MM.1S (cell line): ENCODE measurements around the gene PSMD6.
A peak's percentile ranks its signal among the peaks of the same experiment; 100 is the strongest.

ENCODE experiments used
- DNase-seq: peaks from one replicate; pipeline ENCODE4 v3.0.0-alpha.2; 2015
- H2AFZ ChIP-seq: fragments of 300-600 bp; sonication (generic); 2 replicates; pipeline ENCODE4 v1.6.0; 2016; ENCODE audit warnings: antibody characterized with exemption, low read length
- H3F3A ChIP-seq: fragments of 300-600 bp; sonication (generic); 2 replicates; pipeline ENCODE4 v1.6.1; 2016; ENCODE audit warnings: mild to moderate bottlenecking, antibody characterized with exemption, low read length, moderate library complexity, mixed read lengths; ENCODE audit not compliant: insufficient read depth
- H3K27ac ChIP-seq: fragments of 300-600 bp; sonication (generic); 2 replicates; pipeline ENCODE4 v1.5.1; 2016; ENCODE audit warnings: mild to moderate bottlenecking, low read length
- H3K27me3 ChIP-seq: fragments of 300-600 bp; sonication (generic); replicated peaks from 2 replicates; pipeline ENCODE4 v1.6.0; 2016; ENCODE audit warnings: low read length; ENCODE audit not compliant: insufficient read depth
- H3K36me3 ChIP-seq: fragments of 300-600 bp; sonication (generic); replicated peaks from 2 replicates; pipeline ENCODE4 v1.6.1; 2016; ENCODE audit warnings: mild to moderate bottlenecking, low read length, mixed read lengths; ENCODE audit not compliant: insufficient read depth
- H3K4me1 ChIP-seq: fragments of 300-600 bp; sonication (generic); 2 replicates; pipeline ENCODE4 v1.6.1; 2016; ENCODE audit warnings: low read length, mixed read lengths
- H3K4me2 ChIP-seq: fragments of 300-600 bp; sonication (generic); 2 replicates; pipeline ENCODE4 v1.6.0; 2016; ENCODE audit warnings: low read depth, low read length
- H3K4me3 ChIP-seq: fragments of 300-600 bp; sonication (generic); 2 replicates; pipeline ENCODE4 v1.5.1; 2016; ENCODE audit warnings: low read length, mixed read lengths
- H3K79me2 ChIP-seq: fragments of 300-600 bp; sonication (generic); 2 replicates; pipeline ENCODE4 v1.6.1; 2016; ENCODE audit warnings: mixed run types, low read length, mixed read lengths
- H3K9ac ChIP-seq: fragments of 300-600 bp; sonication (generic); 2 replicates; pipeline ENCODE4 v1.6.1; 2016; ENCODE audit warnings: low read length, mixed read lengths
- H3K9me2 ChIP-seq: fragments of 300-600 bp; sonication (generic); replicated peaks from 2 replicates; pipeline ENCODE4 v1.6.1; 2016; ENCODE audit warnings: mild to moderate bottlenecking, low read length, mixed read lengths; ENCODE audit not compliant: insufficient read depth
- H3K9me3 ChIP-seq: fragments of 300-600 bp; sonication (generic); replicated peaks from 2 replicates; pipeline ENCODE4 v1.6.1; 2016; ENCODE audit warnings: mild to moderate bottlenecking, low read length, mixed read lengths; ENCODE audit not compliant: insufficient read depth
- H4K20me1 ChIP-seq: fragments of 300-600 bp; sonication (generic); 2 replicates; pipeline ENCODE4 v1.6.1; 2016; ENCODE audit warnings: mild to moderate bottlenecking, low read length, moderate library complexity, mixed read lengths; ENCODE audit not compliant: insufficient read depth
- EZH2 ChIP-seq: fragments of 300-600 bp; sonication (generic); optimal IDR thresholded peaks from 2 replicates; pipeline ENCODE3; 2017; ENCODE audit warnings: low read depth, mild to moderate bottlenecking, antibody characterized with exemption, low read length, mixed read lengths
- EZH2phosphoT487 ChIP-seq: fragments of 300-600 bp; sonication (generic); IDR thresholded peaks from 2 replicates; pipeline ENCODE4 v1.6.1; 2018; ENCODE audit warnings: antibody characterized with exemption, low read length
- TF ChIP-seq, protein P1 (sequence below): fragments of 300-600 bp; sonication (generic); IDR thresholded peaks from 2 replicates; pipeline ENCODE4 v1.5.1; 2016; ENCODE audit warnings: antibody characterized with exemption, low read length, mixed read lengths

Gene PSMD6

DNA sequence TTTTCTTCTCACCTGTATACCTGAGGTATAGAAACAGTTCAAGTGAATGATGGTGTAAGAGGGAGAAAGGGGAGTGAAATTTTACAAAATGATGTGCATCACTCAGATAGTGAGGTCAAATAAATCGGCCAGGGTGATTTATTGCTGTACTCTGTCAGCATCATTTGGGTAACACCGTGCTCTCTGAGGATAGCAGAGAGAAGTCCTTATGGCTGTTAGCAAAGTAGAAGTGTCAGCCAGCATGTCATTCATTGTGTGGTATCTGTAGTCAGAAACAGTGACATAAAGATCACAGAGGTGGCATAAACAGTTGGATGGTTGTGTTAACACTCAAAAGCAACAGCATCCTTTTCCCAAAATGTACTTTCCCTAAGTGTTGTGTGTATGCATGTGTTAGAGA is 53.4 kb downstream of the PSMD6 start:
- Histone ChIP-seq H3K79me2 (peaks cover 69% of the 10 kb centered on the region), H3K4me2 (peak overlapping the region; percentile 83), H3K4me1 (peaks cover 14% of the 10 kb centered on the region), H3K9me2 (no peaks in the 10 kb centered on the region), H3K4me3 (peak overlapping the region; percentile 62; the same call in 1 of the 2 replicates), H3K27me3 (no peaks in the 10 kb centered on the region), H3K36me3 (no peaks in the 10 kb centered on the region), H3F3A (peaks cover 30% of the 10 kb centered on the region), H3K9ac (peak overlapping the region; percentile 43; the same call in 1 of the 2 replicates), H3K9me3 (no peaks in the 10 kb centered on the region), H4K20me1 (no peaks in the 10 kb centered on the region), H3K27ac (no peak overlapping the region; the same call in 1 of the 2 replicates), H2AFZ (no peak overlapping the region)
- DNase-seq, result no peak
- TF ChIP-seq EZH2 (no peak), EZH2phosphoT487 (no peak)
- TF ChIP-seq, protein P1, sequence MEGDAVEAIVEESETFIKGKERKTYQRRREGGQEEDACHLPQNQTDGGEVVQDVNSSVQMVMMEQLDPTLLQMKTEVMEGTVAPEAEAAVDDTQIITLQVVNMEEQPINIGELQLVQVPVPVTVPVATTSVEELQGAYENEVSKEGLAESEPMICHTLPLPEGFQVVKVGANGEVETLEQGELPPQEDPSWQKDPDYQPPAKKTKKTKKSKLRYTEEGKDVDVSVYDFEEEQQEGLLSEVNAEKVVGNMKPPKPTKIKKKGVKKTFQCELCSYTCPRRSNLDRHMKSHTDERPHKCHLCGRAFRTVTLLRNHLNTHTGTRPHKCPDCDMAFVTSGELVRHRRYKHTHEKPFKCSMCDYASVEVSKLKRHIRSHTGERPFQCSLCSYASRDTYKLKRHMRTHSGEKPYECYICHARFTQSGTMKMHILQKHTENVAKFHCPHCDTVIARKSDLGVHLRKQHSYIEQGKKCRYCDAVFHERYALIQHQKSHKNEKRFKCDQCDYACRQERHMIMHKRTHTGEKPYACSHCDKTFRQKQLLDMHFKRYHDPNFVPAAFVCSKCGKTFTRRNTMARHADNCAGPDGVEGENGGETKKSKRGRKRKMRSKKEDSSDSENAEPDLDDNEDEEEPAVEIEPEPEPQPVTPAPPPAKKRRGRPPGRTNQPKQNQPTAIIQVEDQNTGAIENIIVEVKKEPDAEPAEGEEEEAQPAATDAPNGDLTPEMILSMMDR, result no peak

GRCh38 chr3:63968612-63969350 is 54.5 kb downstream of the PSMD6 start:
- peak overlapping the region; percentile 62 for H3K4me3 ChIP-seq
- H3K4me2 ChIP-seq, result peak overlapping the region; percentile 83
- H4K20me1 ChIP-seq, result no peaks in the 10 kb centered on the region

GRCh38 chr3:63967675-63968611 is 55.4 kb downstream of the PSMD6 start:
- no peaks in the 10 kb centered on the region for H3K9me3 ChIP-seq
- no peaks in the 10 kb centered on the region for H3K27me3 ChIP-seq
- H2AFZ ChIP-seq, result peak overlapping the region; percentile 59
- peaks cover 30% of the 10 kb centered on the region for H3F3A ChIP-seq
- peak overlapping the region; percentile 62 for H3K4me3 ChIP-seq
- DNase-seq, result peak; percentile 70
- H3K27ac ChIP-seq, result peak overlapping the region; percentile 80
- H3K4me2 ChIP-seq, result peak overlapping the region; percentile 83
- H3K79me2 ChIP-seq, result peaks cover 56% of the 10 kb centered on the region
- H3K4me1 ChIP-seq, result peaks cover 14% of the 10 kb centered on the region
- no peaks in the 10 kb centered on the region for H4K20me1 ChIP-seq
- no peaks in the 10 kb centered on the region for H3K9me2 ChIP-seq
- H3K9ac ChIP-seq, result peak overlapping the region; percentile 43
- no peaks in the 10 kb centered on the region for H3K36me3 ChIP-seq
- TF ChIP-seq, protein P1, result no peak
- TF ChIP-seq EZH2phosphoT487 (no peak), EZH2 (no peak)

More at GRCh38 chr3:63968612-63969350, 54.5 kb downstream of the PSMD6 start:
- no peaks in the 10 kb centered on the region for H3K9me3 ChIP-seq
- peaks cover 14% of the 10 kb centered on the region for H3K4me1 ChIP-seq
- peak overlapping the region; percentile 80 for H3K27ac ChIP-seq
- peak; percentile 42 for DNase-seq
- H3K27me3 ChIP-seq, result no peaks in the 10 kb centered on the region
- no peaks in the 10 kb centered on the region for H3K9me2 ChIP-seq
- TF ChIP-seq, protein P1, result no peak
- no peak for TF ChIP-seq EZH2phosphoT487
- no peak for TF ChIP-seq EZH2
- peaks cover 59% of the 10 kb centered on the region for H3K79me2 ChIP-seq
- H3F3A ChIP-seq, result peaks cover 30% of the 10 kb centered on the region
- H2AFZ ChIP-seq, result no peak overlapping the region
- H3K9ac ChIP-seq, result peak overlapping the region; percentile 43; the same call in 1 of the 2 replicates
- H3K36me3 ChIP-seq, result no peaks in the 10 kb centered on the region
